AG10803 (cell line): ENCODE data around the gene BPGM.

Experiments used
- DNase-seq: peaks from one replicate; pipeline ENCODE4 v3.0.0; 2010; ENCODE audit warnings: low read depth
- H3K4me3 ChIP-seq: 2 replicates; pipeline ENCODE4 v1.5.1; 2011; ENCODE audit warnings: mild to moderate bottlenecking, low read length, control low read depth
- CTCF ChIP-seq: conservative IDR thresholded peaks from 2 replicates; pipeline ENCODE4 v1.5.1; 2011; ENCODE audit warnings: mild to moderate bottlenecking, low read length, control low read depth, inconsistent platforms

The BPGM gene

DNA sequence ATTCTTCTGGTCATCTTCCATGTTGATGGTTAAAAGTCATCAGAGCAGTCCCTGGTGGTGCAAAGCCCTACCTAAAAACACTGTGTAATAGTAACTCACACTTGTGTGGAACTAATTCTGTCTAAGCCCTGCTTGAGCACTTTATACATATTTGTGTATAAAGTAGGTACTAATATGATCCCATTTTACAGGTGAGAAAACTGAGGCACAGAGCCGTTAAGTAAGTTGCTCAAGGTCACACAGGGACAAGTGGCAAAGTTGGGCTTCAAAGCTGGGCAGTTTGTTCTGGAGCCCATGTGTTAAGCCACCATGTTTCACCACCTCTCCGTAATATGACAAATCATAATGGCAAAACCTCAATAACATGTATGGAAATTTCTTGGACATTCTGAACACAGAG is 48.1 kb downstream of the BPGM start:
- DNase-seq = no peak
- no peak overlapping the region for H3K4me3 ChIP-seq
- no peak for TF ChIP-seq CTCF

- no peak for TF ChIP-seq CTCF
- DNase-seq = peak; percentile 97
- no peak overlapping the region for H3K4me3 ChIP-seq
Measured at GRCh38 chr7:134695321-134695860, 48.7 kb downstream of the BPGM start.

DNA sequence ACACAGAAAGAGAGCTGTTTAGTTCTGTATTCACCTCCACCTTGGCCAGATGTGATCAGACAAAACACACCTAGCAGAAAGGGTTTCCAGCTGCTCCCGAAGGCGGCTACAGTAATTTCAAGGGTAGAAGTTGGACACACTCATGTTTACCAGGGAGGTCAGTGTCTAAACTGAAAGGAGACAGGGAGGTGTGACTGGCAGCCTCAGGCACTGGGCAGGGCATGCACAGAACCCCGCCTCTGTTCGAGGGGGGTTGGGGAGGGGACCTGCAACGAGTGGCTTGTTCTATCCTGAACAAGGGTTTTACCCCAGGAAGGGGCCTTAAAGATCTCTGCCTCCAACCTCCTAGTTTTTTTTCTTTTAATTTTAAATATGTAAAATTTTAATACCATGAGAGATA is 49.6 kb downstream of the BPGM start:
- no peak for DNase-seq
- TF ChIP-seq CTCF = no peak

DNA sequence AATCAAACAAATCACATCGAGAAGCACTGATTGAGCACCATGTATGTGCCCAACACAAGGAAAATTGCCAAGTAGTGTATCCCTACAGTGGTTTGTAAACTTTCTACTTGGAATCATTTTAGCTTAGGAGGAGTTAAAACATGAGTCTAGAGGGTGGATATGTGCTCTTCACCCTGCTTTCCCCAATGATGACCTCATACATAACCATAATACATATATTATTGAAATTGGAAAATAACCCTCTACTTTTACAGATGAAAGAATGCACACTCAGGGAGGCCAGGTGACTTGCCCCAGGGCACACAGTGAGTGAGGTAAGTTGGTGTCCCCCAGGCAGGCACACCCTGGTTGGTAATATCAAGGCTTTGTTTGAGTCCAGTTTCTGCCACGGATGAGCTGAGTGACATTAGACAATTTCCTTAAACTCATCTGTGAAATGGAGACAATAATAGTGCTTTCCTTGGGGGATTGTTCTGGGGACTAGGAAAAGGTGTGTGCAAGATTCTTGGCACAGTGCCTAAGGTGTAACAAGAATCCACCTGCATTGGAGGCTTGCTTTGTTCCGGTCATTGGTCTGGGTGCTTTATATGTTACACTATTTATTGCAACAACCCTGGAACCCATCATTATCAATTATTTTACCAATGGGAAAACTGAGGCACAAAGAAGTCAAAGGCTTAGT is 50.7 kb downstream of the BPGM start:
- DNase-seq = no peak
- no peak for TF ChIP-seq CTCF
- H3K4me3 ChIP-seq = no peak overlapping the region

More for the DNA sequence above, 49.6 kb downstream of the BPGM start:
- no peak overlapping the region for H3K4me3 ChIP-seq

DNA sequence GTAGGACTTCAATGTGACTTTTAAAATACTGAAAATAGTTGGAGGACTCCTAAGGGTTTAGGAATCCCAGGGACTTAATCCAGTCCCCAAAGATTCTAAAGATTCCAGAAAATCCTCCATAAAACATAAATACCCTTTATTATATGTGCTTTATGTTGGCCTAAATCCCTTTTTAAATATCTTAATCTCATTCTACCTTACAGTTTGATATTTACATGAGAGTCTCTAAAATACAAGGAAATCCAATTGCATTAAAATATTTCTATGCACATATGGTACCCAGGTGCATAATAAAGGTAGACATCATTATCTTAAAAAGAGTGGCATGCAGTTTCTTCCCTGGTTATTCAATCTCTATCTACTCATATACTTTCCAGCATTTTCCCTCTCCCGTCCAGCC is 51.8 kb downstream of the BPGM start:
- no peak for TF ChIP-seq CTCF
- H3K4me3 ChIP-seq = no peak overlapping the region
- DNase-seq = no peak

DNA sequence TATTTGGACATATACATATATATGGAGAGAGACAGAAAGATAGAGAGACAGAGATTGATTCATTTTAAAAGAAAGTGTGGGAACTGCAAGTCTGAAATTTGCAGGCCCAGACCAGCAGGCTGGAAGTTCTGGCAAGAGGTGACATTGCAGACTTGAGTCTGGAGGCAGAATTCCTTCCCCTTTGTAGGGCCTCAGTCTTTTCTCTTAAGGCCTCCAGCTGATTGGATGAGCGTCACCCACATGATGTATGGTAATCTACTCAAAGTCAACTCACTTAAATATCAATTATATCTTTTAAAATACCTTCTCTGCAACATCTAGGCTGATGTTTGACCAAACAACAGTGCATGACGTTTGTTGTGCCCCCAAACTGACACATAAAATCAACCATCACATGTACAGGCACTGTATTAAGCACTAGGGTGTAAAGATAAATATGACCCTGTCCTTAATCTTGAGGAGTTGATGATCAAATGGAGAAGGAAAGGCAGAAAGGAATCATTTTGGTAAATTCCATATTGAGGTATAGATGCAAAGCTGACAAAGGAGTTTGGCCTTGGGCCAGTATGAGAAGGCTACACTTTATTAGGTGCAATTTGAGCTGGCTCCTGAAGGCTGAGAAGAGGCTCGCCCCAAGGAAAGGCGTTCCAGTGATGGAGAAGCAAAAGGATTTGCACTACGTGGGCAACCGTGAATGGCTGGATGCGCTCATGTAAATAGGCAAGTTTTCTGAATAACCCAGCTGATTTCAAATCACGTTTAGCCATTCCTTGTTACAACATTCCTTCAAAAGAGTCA is 52.6 kb downstream of the BPGM start:
- no peak for DNase-seq
- no peak for TF ChIP-seq CTCF
- no peak overlapping the region for H3K4me3 ChIP-seq

GRCh38 chr7:134699899-134700298 is 53.2 kb downstream of the BPGM start:
- DNase-seq = peak; percentile 89
- no peak for TF ChIP-seq CTCF
- no peak overlapping the region for H3K4me3 ChIP-seq
